ENCODE measurements around the gene ICE1.

ICE1 gene

DNA sequence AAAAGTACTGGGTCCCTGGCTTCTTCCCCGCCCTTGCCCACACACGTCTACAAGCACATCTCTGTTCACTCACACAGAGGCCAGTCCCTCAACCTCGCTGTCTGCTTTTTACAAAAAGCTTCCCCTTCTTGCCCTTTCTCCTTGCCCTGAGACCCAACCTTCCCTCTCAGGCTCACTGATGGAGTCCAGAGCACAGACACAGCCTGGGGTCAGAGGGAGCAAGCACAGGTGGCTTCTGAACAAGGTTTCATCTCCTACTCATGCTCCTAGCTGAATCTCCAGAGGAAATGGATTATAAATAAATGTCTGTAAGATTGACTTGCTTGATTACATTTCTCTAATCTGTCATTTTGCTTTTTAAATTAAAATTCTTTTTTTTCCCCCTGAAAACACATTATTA lies 101.8 kb downstream of the ICE1 start:
- Histone ChIP-seq H3K9ac (no peak overlapping the region), H3K4me1 (peaks cover 8% of the 10 kb centered on the region), H3K4me2 (no peak overlapping the region), H3K27ac (no peak overlapping the region), H3K36me3 (no peaks in the 10 kb centered on the region), H3K9me3 (no peaks in the 10 kb centered on the region), H4K20me1 (no peaks in the 10 kb centered on the region), H3K27me3 (no peaks in the 10 kb centered on the region), H3K4me3 (no peak overlapping the region)
- TF ChIP-seq Cebpa-rat (IDR thresholded peaks at IDR 0.05) = no peak

DNA sequence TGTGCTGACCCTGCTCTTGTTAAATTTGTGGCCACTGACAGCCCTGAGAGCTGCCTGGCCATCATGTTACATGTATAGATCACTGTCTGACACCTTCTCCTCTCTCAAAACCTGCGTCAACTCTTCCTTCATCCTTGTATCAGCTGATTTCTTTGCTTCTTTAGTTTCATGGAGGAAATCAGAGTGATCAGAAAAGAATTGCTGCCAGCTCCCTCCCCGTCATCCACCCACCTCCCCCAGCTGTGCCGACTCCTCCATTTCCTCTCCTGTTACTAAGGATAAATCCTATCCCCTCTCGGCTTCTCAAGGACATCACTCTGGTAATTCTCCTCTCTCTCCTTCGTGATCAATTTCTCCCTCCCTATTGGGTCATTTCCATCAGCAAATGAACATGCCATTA lies 108.9 kb downstream of the ICE1 start:
- Histone ChIP-seq H3K9me3 (no peaks in the 10 kb centered on the region), H3K36me3 (no peaks in the 10 kb centered on the region), H3K27me3 (no peaks in the 10 kb centered on the region; the same call in 1 of the 2 replicates), H4K20me1 (no peaks in the 10 kb centered on the region), H3K27ac (no peak overlapping the region), H3K4me2 (no peak overlapping the region), H3K4me3 (no peak overlapping the region), H3K4me1 (no peaks in the 10 kb centered on the region), H3K9ac (no peak overlapping the region)
- TF ChIP-seq Cebpa-rat (IDR thresholded peaks at IDR 0.05) = no peak

DNA sequence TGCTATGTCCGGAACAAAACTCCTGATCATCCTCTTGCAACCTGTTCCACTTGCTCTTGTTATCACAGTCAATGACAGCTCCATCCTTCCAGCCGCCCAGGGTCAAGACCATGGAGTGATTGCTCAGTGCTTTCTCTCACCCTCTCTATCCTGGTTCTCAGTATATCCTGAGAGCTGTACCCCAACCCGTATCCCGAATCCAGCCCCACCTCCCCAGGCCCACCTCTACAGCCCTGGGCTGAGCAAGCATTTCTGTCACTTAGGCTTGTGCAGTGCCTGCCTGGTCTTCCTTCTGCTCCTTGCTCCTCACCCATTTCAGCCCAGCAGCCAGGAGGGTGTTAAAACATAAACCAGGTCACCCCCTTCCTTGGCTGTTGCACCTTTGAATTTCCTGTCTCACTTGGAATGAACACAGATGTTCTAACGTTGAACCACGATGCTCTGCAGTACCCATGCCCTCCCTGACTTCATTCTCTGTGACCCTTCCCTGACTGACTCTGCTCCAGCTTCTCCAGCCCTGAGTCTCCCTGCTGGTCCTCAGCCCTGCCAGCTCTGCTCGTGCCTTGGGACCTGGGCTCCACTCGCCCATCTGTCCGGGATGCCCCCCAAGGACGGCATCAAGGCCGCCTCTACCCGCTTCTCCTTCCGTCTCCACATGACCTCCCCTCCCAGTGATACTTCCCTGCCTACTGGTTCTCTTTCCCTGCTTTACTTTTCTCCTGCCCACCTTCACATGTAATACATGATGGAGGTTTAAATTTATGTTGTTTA lies 110.0 kb downstream of the ICE1 start:
- H3K4me1 ChIP-seq = no peaks in the 10 kb centered on the region
- H3K9me3 ChIP-seq = no peaks in the 10 kb centered on the region
- TF ChIP-seq Cebpa-rat (IDR thresholded peaks at IDR 0.05) = no peak
- no peak overlapping the region for H3K9ac ChIP-seq
- H3K4me2 ChIP-seq = no peak overlapping the region
- no peak overlapping the region for H3K4me3 ChIP-seq
- no peaks in the 10 kb centered on the region for H3K36me3 ChIP-seq
- H3K27ac ChIP-seq = no peak overlapping the region
- H4K20me1 ChIP-seq = no peaks in the 10 kb centered on the region
- no peaks in the 10 kb centered on the region; the same call in 1 of the 2 replicates for H3K27me3 ChIP-seq

DNA sequence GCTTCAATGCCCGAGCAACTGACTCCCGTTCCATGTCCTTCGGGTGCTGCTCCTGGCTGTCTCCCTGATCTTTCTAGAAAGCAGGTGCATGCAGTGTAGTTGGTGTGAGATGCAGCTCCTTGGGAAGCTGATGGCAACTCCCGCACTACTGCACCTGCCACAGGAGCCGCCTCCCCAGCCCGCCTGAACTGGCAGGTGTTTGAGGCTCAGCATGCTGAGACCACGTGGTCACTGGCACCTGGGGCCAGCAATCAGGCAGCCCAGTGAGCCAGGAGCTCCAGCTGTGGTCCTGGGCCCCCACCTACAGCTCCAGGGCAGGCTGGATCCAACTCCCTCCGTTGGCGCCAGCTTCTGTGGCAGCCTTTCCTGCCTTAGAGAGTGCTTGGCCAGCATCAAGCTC lies 111.5 kb downstream of the ICE1 start:
- no peaks in the 10 kb centered on the region for H3K36me3 ChIP-seq
- no peaks in the 10 kb centered on the region for H3K9me3 ChIP-seq
- H3K27me3 ChIP-seq = no peaks in the 10 kb centered on the region; the same call in 1 of the 2 replicates
- H3K4me2 ChIP-seq = no peak overlapping the region
- H3K4me3 ChIP-seq = no peak overlapping the region
- TF ChIP-seq Cebpa-rat (IDR thresholded peaks at IDR 0.05) = no peak
- H4K20me1 ChIP-seq = no peaks in the 10 kb centered on the region
- no peak overlapping the region for H3K9ac ChIP-seq
- no peaks in the 10 kb centered on the region for H3K4me1 ChIP-seq
- H3K27ac ChIP-seq = no peak overlapping the region

DNA sequence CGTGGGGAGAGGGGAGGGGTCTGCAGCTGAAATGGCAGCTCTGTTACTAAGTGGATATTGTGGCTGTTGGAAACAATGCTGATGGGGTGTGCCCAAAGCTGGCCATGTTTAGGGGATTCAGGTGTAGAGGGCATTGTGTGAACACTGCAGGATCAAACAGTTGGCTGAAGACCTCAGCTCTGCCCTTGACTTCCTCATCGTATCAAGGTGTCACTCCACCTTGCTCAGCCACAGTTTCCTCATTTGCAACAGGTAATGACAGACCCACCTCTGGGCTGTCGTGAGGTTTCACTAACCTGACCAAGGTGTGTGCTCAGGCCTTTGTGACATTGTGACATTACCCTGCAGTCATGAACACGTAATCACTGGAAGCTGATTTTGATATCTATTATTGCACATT lies 111.9 kb downstream of the ICE1 start:
- Histone ChIP-seq H3K36me3 (no peaks in the 10 kb centered on the region), H3K27me3 (no peaks in the 10 kb centered on the region; the same call in 1 of the 2 replicates), H3K4me1 (peaks cover 3% of the 10 kb centered on the region; the same call in 1 of the 2 replicates), H3K9ac (no peak overlapping the region), H4K20me1 (no peaks in the 10 kb centered on the region), H3K27ac (no peak overlapping the region), H3K4me2 (no peak overlapping the region), H3K4me3 (no peak overlapping the region), H3K9me3 (no peaks in the 10 kb centered on the region)
- TF ChIP-seq Cebpa-rat (IDR thresholded peaks at IDR 0.05) = no peak

DNA sequence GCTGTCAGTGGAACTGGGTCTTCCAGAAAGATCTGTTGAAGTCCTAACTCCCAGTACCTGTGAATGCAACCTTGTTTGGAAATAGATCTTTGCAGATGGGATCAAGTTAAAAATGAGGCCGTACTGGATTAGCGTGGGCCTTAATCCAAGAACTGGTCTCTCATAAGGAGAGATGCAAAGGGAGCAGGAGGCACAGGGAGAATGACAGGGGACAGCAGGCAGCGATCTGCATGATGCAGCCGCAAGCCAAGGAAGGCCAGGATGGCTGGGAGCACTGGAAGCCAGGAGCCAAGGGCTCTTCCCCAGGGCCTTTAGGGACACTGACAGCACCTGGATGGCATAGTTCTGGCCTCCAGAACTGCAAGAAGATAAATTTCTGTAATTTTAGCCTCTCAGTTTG lies 114.4 kb downstream of the ICE1 start:
- Histone ChIP-seq H4K20me1 (no peaks in the 10 kb centered on the region), H3K36me3 (no peaks in the 10 kb centered on the region), H3K27ac (no peak overlapping the region), H3K4me3 (no peak overlapping the region), H3K4me1 (peaks cover 9% of the 10 kb centered on the region), H3K9me3 (no peaks in the 10 kb centered on the region), H3K4me2 (no peak overlapping the region), H3K9ac (no peak overlapping the region), H3K27me3 (no peaks in the 10 kb centered on the region; the same call in 1 of the 2 replicates)
- no peak for TF ChIP-seq Cebpa-rat (IDR thresholded peaks at IDR 0.05)

DNA sequence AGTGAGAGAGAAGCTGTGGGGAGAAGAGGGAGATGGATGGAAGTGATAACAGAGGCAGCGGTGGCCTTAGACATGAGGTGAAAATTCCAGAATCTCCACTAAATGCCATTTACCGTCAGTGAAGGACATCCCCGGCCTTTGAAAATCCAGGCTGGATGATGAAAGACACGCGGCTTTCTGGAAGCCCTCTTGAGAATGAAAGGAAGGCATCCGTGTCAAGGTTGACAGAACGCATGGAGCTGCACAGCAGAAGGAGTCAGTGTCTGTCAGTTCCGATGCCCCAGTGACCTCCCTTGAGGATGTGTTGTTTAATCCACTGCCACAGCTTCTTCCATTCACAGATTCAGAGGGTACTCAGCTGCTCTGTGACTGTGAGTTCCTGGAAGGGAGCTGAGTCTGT lies 114.9 kb downstream of the ICE1 start:
- Histone ChIP-seq H3K36me3 (no peaks in the 10 kb centered on the region), H4K20me1 (no peaks in the 10 kb centered on the region), H3K4me1 (peaks cover 9% of the 10 kb centered on the region), H3K27ac (no peak overlapping the region), H3K9me3 (no peaks in the 10 kb centered on the region), H3K27me3 (no peaks in the 10 kb centered on the region; the same call in 1 of the 2 replicates), H3K4me3 (no peak overlapping the region), H3K9ac (no peak overlapping the region), H3K4me2 (no peak overlapping the region)
- TF ChIP-seq Cebpa-rat (IDR thresholded peaks at IDR 0.05) = no peak

DNA sequence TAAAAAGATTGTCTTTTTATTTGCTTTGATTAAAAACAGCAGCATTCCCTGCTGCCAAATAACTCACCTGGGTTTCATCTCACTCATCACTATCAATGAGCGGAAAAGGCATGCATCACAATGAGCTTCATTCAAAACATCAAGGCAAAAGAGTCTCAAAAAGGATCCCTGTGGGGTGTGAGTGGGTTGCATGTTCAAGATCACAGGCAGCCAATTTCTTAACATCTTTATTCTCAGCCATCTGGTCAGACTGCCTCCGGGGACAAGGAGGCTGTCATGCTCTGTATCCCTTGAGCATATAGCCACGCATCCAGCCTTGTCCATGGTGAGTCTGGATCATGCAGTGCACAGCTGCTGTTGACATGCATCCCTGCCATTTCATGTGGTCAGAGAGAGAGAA lies 117.1 kb downstream of the ICE1 start:
- Histone ChIP-seq H3K27me3 (no peaks in the 10 kb centered on the region), H3K4me2 (no peak overlapping the region)
- TF ChIP-seq Cebpa-rat (IDR thresholded peaks at IDR 0.05) = no peak

More for the DNA sequence above, 117.1 kb downstream of the ICE1 start:
- Histone ChIP-seq H3K4me1 (peaks cover 18% of the 10 kb centered on the region), H3K36me3 (no peaks in the 10 kb centered on the region), H3K9me3 (no peaks in the 10 kb centered on the region), H3K4me3 (no peak overlapping the region), H3K9ac (no peak overlapping the region), H3K27ac (no peak overlapping the region), H4K20me1 (no peaks in the 10 kb centered on the region)

Measured in BLaER1 (cell line).